Sigmoid colon (tissue), 4 donors: ENCODE results near the gene AKR1A1.
"Not testable (repeated sequence)": the region's sequence is repeated elsewhere in the genome, so short reads cannot be mapped to it uniquely, and the experiment has no call there.

Source experiments
- CTCF ChIP-seq, 4 experiments: fragments of 450-650 bp in 3 of 4; fragments of 200-600 bp in 1 of 4; IDR thresholded peaks; one replicate each; pipeline ENCODE4 v1.5.1; 2016 to 2019; ENCODE audit warnings: antibody characterized with exemption in 4 of 4, mild to moderate bottlenecking in 3 of 4, moderate library complexity in 2 of 4
- EP300 ChIP-seq, 4 donors: sonication (generic); formaldehyde crosslinking; IDR thresholded peaks; one replicate each; pipeline ENCODE4 v1.6.1; 2017; ENCODE audit warnings: antibody characterized with exemption in 4 of 4
- POLR2A ChIP-seq, 2 donors: fragments of 450-650 bp; IDR thresholded peaks; one replicate each; pipeline ENCODE4 v1.6.1; 2016; ENCODE audit warnings: antibody characterized with exemption in 2 of 2, mild to moderate bottlenecking in 2 of 2, moderate library complexity in 2 of 2
- POLR2AphosphoS5 ChIP-seq, 4 donors: sonication (generic); formaldehyde crosslinking; IDR thresholded peaks; one replicate each; pipeline ENCODE4 v1.6.1; 2017; ENCODE audit warnings: antibody characterized with exemption in 4 of 4

GRCh38 chr1:45523516-45523915 lies 27.1 kb upstream of the AKR1A1 start:
- TF ChIP-seq CTCF, POLR2AphosphoS5, POLR2A, EP300 (IDR thresholded peaks at IDR 0.05): not testable (repeated sequence)
